NCI-H82 (cell line): ENCODE results near the gene NR4A1.
"Not testable (repeated sequence)": the region's sequence is repeated elsewhere in the genome, so short reads cannot be mapped to it uniquely, and the experiment has no call there.

ENCODE experiments used
- DNase-seq: peaks from one replicate; lab custom pipeline; 2025; lab: John Stamatoyannopoulos, UW

The NR4A1 gene

DNA sequence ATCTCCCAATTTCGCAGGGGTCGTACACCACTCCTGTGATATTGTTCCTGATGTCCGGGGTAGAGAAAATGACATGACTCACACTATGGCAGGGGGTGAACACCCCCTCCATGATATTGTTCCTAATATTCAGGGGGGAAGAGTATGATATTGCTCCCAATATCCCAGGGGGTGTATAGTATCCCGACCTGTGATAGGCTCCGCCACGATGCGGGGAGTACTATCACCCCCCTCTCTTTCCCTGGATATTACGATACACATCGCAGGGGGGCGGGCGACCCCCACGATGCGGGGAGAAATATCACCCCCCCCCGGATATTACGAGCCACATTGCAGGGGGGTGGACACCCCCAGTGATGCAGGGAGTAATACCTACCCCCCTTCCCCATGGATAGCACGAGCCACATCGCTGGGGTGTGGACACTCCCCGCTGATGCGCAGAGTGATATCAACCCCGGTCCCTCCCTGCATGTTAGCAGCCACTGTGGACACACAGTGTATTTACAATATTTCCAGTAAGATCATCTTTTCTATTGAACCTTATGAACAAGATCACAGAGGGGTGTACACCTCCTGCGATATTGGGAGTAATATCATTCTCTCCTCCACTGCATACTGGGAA is 45.9 kb downstream of the NR4A1 start:
- DNase-seq: no peak

DNA sequence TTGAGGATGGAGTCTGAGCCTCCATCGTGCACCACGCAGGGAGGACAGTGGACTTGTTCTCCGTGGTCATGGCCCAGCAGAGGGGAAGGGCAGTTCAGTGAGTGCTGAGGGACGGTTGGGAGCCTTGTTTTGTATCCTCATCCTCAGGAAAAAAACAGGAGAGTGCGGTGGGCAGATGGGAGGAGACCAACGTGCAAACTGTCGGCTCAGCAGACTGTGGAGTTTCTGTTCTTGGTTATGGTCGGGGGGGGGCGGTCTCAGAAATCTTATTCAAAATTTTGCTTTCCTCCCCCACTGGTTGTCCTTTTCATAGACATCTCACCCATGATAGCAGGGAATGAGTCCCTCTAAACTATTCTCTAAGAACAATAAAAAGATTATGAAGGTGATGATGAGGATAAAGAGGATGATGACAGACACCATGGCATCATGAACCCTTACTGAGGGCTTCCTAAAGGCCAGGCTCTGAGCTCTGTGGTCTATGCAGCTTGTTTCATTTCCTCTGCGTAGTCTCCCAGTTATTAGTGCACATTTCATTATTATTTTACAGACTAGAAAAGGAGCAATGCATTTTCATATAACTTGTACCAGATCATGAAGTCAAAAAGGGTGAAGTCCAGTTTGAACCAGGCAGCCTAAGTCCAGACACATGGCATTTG is 53.3 kb downstream of the NR4A1 start:
- DNase-seq: not testable (repeated sequence)
